ENCODE measurements around the gene AMN.

AMN gene

GRCh38 chr14:102945346-102946130 lies 23.1 kb downstream of the AMN start:
- DNase-seq = no peak

DNA sequence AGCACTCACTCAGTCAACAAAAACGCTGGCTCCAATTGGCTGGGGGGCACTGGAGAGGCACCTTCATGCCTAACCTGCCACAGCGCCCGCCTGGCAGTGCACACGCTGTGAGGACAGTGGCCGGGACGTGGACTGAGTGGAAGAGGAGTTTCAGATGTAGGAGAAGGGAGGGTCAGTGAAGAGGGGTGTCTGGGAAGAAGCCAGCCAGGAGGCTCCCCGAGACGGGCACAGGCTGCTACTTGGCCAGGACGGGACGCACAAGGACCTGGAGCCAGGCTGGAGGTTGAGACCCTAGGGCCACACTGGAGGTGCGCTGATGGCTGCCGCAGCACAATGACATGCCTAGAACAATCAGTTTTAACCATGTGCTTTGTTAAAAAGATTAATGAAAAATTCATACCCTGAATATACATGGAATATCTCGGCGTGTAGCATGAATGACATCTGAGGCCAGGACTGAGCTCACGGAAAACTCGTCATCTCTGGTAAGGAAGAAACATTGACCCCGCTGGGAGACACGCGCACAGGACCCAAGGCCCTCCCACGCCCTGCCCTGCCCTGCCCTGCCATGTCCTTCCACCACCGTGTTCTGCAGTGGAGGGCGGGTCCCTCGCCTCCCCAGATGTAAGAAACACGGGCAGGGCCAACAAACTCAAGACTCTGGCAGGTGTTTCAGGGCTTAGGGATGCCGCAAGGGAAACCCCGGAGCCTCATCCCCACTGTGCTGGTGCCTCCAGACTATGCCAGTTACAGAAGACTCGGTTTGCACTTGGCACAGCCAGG lies 25.0 kb downstream of the AMN start:
- DNase-seq = no peak

DNA sequence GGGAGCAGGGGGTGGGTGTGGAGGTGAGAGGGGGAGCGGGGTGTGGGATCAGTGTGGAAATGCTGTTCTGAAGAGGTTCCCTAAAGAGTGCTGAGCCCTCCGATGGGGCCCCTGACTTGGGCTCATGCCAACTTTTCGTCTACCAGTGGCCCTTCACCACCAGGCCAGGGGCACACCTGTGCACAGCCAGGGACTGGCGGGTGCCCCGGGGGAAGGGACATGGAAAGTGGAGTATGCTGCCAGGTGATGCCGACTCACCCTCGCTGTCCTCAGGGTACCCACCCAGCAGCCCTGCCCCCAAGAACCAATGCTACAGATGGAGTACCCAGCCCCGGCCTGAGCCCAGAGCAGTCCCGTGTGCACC lies 26.2 kb downstream of the AMN start:
- DNase-seq = no peak

- DNase-seq = no peak
Measured at GRCh38 chr14:102949062-102949800, 26.8 kb downstream of the AMN start.

- no peak for DNase-seq
Measured at GRCh38 chr14:102949801-102950451, 27.5 kb downstream of the AMN start.

DNA sequence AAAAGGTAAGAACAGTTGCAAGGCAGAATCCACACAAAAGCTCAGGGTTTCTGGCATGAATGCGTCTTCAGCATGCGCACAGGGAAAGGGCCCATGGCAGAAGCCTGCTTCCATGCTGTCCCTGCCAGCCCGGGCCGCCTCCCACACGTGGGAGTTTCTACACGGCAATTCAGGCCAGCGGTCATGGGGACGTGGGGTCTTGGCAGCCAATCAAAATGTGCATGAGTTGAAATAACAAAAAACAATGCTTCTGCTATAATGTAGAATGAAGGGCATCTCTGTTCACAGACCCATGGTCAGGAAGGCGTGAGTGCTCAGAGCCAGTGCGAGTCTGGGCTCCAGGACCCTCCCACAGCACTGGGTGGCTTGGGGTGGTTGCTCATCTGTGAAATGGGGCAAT lies 28.6 kb downstream of the AMN start:
- no peak for DNase-seq

DNA sequence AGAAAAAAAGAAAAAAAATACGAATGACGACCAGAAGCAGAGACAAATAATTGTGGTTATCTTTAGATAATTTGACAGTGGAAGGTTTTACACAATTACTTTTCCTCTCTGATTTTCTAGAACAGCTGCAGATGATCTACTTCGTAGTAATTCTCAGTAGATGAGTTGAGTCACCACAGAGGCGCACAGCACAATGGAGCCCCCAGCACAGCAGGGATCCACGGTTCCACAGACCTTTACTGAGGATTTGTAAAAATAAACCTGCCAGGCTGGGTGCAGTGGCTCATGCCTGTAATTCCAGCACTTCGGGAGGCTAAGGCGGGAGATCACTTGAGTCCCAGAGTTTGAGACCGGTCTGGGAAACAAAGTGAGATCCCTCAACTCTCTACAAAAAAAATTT lies 29.3 kb downstream of the AMN start:
- DNase-seq = no peak

DNA sequence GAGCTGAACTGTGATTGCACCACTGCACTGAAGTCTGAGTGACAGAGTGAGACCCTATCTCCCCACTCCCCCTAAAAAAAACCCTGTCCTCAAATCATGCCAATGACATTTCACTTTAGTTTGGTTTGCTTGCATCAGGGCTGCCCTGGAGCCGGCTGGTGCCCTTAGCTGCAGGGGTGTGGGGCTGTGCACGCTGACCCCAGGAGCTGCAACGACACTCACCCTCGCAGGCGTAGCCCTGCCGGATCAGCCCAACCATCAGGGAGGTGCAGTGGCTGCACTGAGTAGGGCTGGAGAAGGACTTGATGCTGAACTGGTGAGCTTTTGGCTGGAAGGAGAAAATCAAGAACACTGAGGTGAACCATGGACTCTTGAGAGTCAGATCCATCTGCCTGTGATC lies 29.8 kb downstream of the AMN start:
- no peak for DNase-seq

- DNase-seq = no peak
Measured at GRCh38 chr14:102953100-102953499, 30.6 kb downstream of the AMN start.

- DNase-seq = no peak
Measured at GRCh38 chr14:102954081-102954789, 31.8 kb downstream of the AMN start.

DNA sequence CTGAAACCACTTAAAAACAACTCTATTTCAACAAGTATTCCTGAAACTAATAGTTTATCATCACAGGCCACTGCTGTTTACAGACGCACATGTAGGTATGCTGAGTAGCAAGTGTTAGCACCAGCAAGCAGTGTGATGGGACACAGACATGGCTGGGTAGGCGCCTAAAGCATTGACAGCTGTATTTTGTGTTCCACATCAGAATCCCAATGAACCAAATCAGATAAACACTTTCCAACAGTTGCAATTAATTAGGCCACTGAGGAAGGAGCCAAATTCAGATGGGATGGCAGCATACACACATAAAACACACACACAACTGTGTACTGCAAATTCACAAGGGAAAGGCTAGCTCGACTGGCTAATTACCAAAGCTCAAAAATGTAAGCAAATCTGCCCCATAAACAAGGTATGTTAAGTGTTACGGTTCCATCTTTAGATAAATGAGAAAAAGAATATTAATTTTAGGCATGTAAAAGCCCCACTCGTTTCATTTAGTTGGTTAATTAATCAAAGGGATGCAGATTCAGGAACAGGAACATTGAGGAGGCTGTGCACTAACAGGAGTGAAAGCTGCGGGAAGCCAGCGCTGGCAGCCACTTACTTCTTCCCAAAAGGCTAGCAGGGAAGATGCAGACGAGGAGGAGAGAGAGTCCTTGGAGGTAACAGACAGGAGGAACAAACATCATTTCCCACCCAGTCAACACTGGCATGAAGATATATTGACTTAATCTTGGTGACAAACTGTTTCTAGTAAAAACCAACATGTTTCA lies 33.4 kb downstream of the AMN start:
- no peak for DNase-seq

GRCh38 chr14:102957222-102957621 lies 34.8 kb downstream of the AMN start:
- no peak for DNase-seq

GRCh38 chr14:102958461-102958860 lies 36.0 kb downstream of the AMN start:
- DNase-seq = no peak

- DNase-seq = no peak
Measured at GRCh38 chr14:102962111-102962627, 39.7 kb downstream of the AMN start.

DNA sequence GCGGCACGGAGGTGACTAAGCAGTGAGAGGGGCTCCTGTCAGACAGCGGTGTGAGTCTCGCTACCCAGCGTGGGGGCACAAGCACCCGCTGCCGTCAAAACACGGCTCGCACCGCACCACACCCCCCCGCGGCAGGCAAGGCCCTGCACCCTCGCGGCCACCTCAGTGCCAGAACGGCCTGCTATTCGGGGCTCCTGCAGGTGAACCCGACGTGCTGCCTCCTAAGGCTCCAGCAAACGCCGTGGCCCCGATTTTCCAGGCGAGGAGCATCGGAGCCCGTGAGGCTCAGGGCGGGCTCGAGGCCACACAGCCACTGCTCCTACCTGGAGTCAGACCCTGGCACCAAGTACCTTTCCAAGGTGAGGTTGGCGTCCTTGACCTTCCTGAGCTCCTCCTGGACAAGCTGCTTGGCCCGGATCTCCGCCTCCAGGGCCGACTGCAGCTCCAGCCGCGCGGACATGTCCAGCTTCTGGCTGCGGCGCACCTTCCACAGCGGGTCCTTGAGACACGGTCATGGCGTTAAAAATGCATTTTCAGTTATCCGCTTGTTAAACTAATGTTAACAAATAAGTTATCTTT lies 41.8 kb downstream of the AMN start:
- no peak for DNase-seq

- DNase-seq = no peak
Measured at GRCh38 chr14:102965282-102965681, 42.8 kb downstream of the AMN start.

GRCh38 chr14:102965971-102966655 lies 43.6 kb downstream of the AMN start:
- DNase-seq = no peak

DNA sequence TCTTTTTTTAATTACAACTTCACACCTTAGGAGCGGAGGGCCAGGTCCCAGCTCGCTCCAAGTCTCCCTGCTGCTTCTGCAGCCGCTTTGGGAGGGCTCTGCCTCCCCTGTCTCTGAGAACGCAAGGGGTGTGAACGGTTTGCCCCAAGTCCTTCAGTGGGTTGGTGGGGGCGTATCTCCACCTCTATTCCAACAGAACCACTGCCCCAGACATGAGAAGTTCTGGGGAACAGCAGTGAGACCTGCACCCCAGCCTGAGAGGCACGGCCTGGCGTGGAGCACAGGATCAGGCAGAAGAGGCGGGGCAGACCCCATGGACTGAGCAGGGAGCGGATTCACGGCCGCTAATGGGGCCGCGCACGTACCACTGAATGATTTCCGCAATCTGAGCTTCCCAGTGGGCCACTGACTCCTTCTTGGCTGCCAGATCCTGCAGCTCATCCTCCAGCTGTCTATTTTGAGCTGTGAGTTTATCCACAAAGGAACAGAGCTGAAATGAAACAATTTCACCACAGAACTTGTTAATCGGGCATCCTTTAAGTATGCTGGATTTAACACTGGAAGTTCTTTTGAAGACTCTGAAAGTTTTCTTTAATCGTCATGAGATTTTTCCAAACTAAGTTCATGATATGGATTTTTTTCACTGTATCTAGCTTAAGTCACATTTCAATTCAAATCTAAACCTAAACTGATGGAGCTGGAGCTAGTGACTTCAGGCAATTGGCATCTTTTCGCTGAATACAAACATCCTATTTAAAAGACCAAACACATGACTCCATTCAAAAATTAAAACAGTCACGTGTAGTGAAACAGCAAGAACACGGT lies 44.4 kb downstream of the AMN start:
- DNase-seq = no peak

DNA sequence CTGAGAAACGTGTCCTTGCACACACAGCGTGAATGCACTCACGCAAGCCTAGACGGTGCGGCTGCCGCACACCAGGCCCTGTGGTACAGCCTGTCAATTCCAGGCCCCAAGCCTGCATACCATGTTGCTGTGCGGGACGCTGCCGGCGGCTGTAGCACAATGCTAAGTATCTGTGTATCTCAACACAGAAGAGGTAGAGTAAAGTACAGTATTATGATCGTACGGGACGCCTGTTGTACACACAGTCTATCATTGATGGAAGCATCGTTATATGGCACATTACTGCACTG lies 45.0 kb downstream of the AMN start:
- DNase-seq = no peak

DNA sequence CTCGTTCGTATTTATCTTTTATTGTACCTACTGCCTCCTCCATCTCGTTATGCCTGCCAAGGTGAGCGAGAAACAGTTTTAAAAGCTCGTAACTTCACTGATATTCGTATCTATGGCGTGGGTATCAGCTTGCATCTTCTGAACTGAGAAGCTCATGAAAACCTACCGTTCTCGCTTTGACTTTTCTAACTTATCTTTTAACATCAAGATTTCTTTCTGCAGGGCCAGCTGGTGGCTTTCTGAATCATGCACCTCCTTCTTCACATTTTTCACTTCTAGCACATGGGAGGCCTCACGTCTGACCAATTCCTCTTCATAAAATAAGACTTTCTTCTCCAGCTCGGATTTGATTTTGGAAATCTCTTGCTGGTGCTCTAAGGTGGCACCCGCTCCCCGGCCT lies 45.8 kb downstream of the AMN start:
- DNase-seq = no peak
